CD14-positive monocyte (primary cell): ENCODE results near the gene EYA4. TPM values are rescaled to one million over a fixed set of nuclear protein-coding genes. Genes with fewer than 3 reads are reported as not detected.

Experiments
- DNase-seq, 3 donors: peaks; one replicate each; pipeline ENCODE4 v3.0.0-alpha.2; 2011 to 2022
- H2AFZ ChIP-seq: 2 replicates; pipeline ENCODE4 v1.6.0; 2012; ENCODE audit warnings: mild to moderate bottlenecking, low read depth, low read length, inconsistent platforms; ENCODE audit not compliant: insufficient read depth, poor library complexity, severe bottlenecking
- H3K27ac ChIP-seq, 2 donors: 1 replicate in 1 of 2; 2 replicates in 1 of 2; pipeline ENCODE4 v1.5.1; 2012 to 2013; ENCODE audit warnings: low read length in 2 of 2, control low read depth in 1 of 2, inconsistent platforms in 1 of 2, low read depth in 1 of 2, mild to moderate bottlenecking in 1 of 2
- H3K27me3 ChIP-seq, 2 donors: one replicate each; pipeline versions ENCODE4 v1.6.0 to v1.6.1; 2011 to 2013; ENCODE audit warnings: low read length in 2 of 2; ENCODE audit not compliant: control insufficient read depth in 2 of 2, insufficient read depth in 2 of 2
- H3K36me3 ChIP-seq, 2 donors: replicated peaks in 1 of 2; 1 replicate in 1 of 2; 2 replicates in 1 of 2; pipeline versions ENCODE4 v1.5.1 to v1.6.1; 2012 to 2013; ENCODE audit warnings: low read length in 2 of 2, control low read depth in 1 of 2, inconsistent platforms in 1 of 2, mild to moderate bottlenecking in 1 of 2; ENCODE audit not compliant: insufficient read depth in 2 of 2, control insufficient read depth in 1 of 2
- H3K4me1 ChIP-seq, 2 donors: 1 replicate in 1 of 2; 2 replicates in 1 of 2; pipeline versions ENCODE4 v1.5.1 to v1.6.1; 2012 to 2013; ENCODE audit warnings: low read length in 2 of 2, control low read depth in 1 of 2, inconsistent platforms in 1 of 2, mild to moderate bottlenecking in 1 of 2, moderate library complexity in 1 of 2; ENCODE audit not compliant: insufficient read depth in 2 of 2, control insufficient read depth in 1 of 2
- H3K4me2 ChIP-seq: replicated peaks from 2 replicates; pipeline ENCODE3; 2012; ENCODE audit warnings: low read length, moderate library complexity, mild to moderate bottlenecking; ENCODE audit not compliant: poor library complexity, severe bottlenecking; ENCODE audit errors: extremely low read depth
- H3K4me3 ChIP-seq, 3 experiments: fragments of 200-600 bp in 1 of 3; sonication (generic) in 1 of 3; replicated peaks in 1 of 3; 1 replicate in 2 of 3; 2 replicates in 1 of 3; pipeline ENCODE4 v1.5.1; 2011 to 2013; ENCODE audit warnings: low read length in 3 of 3, mild to moderate bottlenecking in 3 of 3, control low read depth in 2 of 3, low read depth in 2 of 3, inconsistent platforms in 1 of 3, moderate library complexity in 1 of 3
- H3K79me2 ChIP-seq: 2 replicates; pipeline ENCODE4 v1.6.0; 2012; ENCODE audit warnings: mild to moderate bottlenecking, control low read depth, inconsistent platforms, low read length, moderate library complexity; ENCODE audit not compliant: insufficient read depth
- H3K9ac ChIP-seq: 2 replicates; pipeline ENCODE4 v1.6.0; 2017; ENCODE audit warnings: low read length, mild to moderate bottlenecking; ENCODE audit not compliant: insufficient read depth, poor library complexity, severe bottlenecking
- H3K9me3 ChIP-seq, 2 donors: replicated peaks in 1 of 2; 1 replicate in 1 of 2; 2 replicates in 1 of 2; pipeline versions ENCODE4 v1.5.1 to v1.6.1; 2012 to 2013; ENCODE audit warnings: low read length in 2 of 2, control low read depth in 1 of 2; ENCODE audit not compliant: control insufficient read depth in 1 of 2, insufficient read depth in 1 of 2
- H4K20me1 ChIP-seq: 2 replicates; pipeline ENCODE4 v1.6.0; 2012; ENCODE audit warnings: mild to moderate bottlenecking, low read length, control low read depth, moderate library complexity; ENCODE audit not compliant: insufficient read depth
- H3K27ac Mint-ChIP-seq, 7 donors: one replicate each; pipeline ENCODE4 v1.8.0; 2020; ENCODE audit warnings: mild to moderate bottlenecking in 7 of 7, mixed read lengths in 7 of 7, moderate library complexity in 6 of 7, inconsistent platforms in 2 of 7
- H3K27me3 Mint-ChIP-seq, 3 donors: one replicate each; pipeline ENCODE4 v1.8.0; 2021 to 2022; ENCODE audit warnings: low read depth in 3 of 3, mild to moderate bottlenecking in 3 of 3, mixed read lengths in 3 of 3, moderate library complexity in 3 of 3, inconsistent platforms in 1 of 3
- H3K36me3 Mint-ChIP-seq, 2 donors: one replicate each; pipeline ENCODE4 v1.8.0; 2020; ENCODE audit warnings: mixed read lengths in 2 of 2, inconsistent platforms in 1 of 2, mild to moderate bottlenecking in 1 of 2
- H3K4me1 Mint-ChIP-seq: one replicate; pipeline ENCODE4 v1.8.0; 2020; ENCODE audit warnings: mild to moderate bottlenecking, mixed read lengths
- H3K4me3 Mint-ChIP-seq, 2 donors: one replicate each; pipeline ENCODE4 v1.8.0; 2020; ENCODE audit warnings: mild to moderate bottlenecking in 2 of 2, mixed read lengths in 2 of 2, moderate library complexity in 1 of 2
- H3K9me3 Mint-ChIP-seq, 7 donors: one replicate each; pipeline ENCODE4 v1.8.0; 2020 to 2022; ENCODE audit warnings: mixed read lengths in 7 of 7, mild to moderate bottlenecking in 6 of 7, moderate library complexity in 6 of 7, inconsistent platforms in 2 of 7
- WGBS: methylation state at CpG from one replicate; pipeline ENCODE4 v1.1.5; 2013; ENCODE audit warnings: missing lambda C conversion rate; ENCODE audit not compliant: insufficient coverage; 5-methylcytosine and 5-hydroxymethylcytosine counted together
- intact Hi-C, 2 donors: fragments of 100-400 bp; cut with micrococcal nuclease; formaldehyde crosslinking; loops; one replicate each; pipeline versions ENCODE4 v1.15.0 to v1.15.1; 2023
- polyA plus RNA-seq, 3 donors: library from polyadenylated mRNA; depleted of rRNA in 1 of 3; unstranded in 2 of 3; stranded (reverse) in 1 of 3; fragments of 300-500 nt in 2 of 3; fragments of >200 nt in 1 of 3; fragmentation: Illumina TruSeq in 2 of 3; gene quantifications; 1 replicate in 2 of 3; 2 replicates in 1 of 3; pipeline ENCODE4 v1.2.3, GENCODE V29; 2012 to 2021
- TF ChIP-seq, protein P1 (sequence below): fragments of 200-600 bp; IDR thresholded peaks from one replicate; pipeline ENCODE4 v1.8.0; 2022; ENCODE audit warnings: antibody characterized with exemption, mild to moderate bottlenecking

Gene EYA4
- polyA plus RNA-seq, 3 donors: not detected

DNA sequence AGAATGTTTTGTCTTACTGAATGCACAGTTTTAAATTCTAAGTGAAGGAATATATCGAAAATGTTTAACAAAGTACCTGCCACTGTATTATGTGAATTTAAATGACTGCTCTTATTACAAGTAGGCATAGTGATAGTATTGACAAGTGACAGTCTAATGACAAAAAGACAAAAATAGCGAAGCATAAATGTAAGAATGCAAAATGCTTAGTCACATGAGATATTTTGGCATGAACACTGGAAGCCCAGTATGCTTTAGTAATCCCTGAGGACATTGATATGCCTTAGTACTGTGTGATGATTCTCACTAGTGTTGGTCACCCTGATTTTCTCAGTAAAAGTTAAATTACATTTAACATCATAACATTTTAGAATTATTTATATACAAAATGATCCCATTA lies 153.5 kb downstream of the EYA4 start:
- TF ChIP-seq, protein P1, sequence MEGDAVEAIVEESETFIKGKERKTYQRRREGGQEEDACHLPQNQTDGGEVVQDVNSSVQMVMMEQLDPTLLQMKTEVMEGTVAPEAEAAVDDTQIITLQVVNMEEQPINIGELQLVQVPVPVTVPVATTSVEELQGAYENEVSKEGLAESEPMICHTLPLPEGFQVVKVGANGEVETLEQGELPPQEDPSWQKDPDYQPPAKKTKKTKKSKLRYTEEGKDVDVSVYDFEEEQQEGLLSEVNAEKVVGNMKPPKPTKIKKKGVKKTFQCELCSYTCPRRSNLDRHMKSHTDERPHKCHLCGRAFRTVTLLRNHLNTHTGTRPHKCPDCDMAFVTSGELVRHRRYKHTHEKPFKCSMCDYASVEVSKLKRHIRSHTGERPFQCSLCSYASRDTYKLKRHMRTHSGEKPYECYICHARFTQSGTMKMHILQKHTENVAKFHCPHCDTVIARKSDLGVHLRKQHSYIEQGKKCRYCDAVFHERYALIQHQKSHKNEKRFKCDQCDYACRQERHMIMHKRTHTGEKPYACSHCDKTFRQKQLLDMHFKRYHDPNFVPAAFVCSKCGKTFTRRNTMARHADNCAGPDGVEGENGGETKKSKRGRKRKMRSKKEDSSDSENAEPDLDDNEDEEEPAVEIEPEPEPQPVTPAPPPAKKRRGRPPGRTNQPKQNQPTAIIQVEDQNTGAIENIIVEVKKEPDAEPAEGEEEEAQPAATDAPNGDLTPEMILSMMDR: no peak
- Histone ChIP-seq H3K9ac (no peak overlapping the region), H3K4me2 (no peak overlapping the region), H3K36me3 (no peaks in the 10 kb centered on the region), H3K27ac (no peak overlapping the region), H3K79me2 (no peaks in the 10 kb centered on the region), H4K20me1 (no peaks in the 10 kb centered on the region), H3K4me3 (no peak overlapping the region), H3K4me1 (no peaks in the 10 kb centered on the region), H3K9me3 (no peaks in the 10 kb centered on the region), H2AFZ (no peak overlapping the region), H3K27me3 (no peaks in the 10 kb centered on the region)
- intact Hi-C loops: no loop called here
- no peaks in the 10 kb centered on the region for H3K4me1 Mint-ChIP-seq
- no peak overlapping the region for H3K27ac Mint-ChIP-seq
- no peak overlapping the region for H3K4me3 Mint-ChIP-seq
- no peaks in the 10 kb centered on the region for H3K36me3 Mint-ChIP-seq
- no peak for DNase-seq
- H3K27me3 Mint-ChIP-seq: peaks cover 0 to 2% (median 0%) of the 10 kb centered on the region in 3 donors
- 100% methylated on average over 1 of the region's 2 CpGs for WGBS
- peaks cover 0 to 2% (median 0%) of the 10 kb centered on the region in 7 donors for H3K9me3 Mint-ChIP-seq

DNA sequence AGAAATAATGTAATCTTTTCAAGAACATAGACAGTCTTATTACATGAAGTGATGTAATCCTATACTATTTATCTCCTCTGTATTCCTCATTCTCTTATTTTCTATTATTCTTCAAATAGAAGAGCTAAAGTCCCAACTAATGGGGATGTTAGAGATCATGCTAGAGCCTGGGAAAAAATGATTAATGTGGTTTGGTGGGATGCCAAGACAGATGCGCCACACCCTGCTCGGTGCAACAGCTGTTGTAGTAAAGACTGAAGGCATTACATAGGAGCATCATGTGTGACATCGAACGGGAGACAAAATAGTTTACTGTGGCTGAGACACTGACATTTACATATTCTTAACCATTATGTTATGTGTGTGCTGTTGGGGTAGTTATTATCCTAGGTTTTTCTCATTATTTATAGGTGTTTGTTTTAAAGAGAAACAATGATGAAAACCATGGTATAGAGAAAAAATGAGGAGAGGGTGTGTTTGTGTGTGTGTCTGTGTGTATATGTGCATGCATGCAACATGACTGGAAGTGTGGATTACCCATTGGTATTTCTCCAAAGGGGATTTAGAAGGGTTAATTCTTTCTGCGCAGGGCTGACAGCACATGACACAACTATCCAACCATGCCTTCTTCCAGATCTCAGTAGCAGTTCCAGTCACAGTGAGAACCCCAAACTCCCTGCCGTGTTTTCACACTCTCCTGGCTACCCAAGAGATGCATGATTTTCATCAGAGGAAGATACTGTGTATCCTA lies 155.3 kb downstream of the EYA4 start:
- no peaks in the 10 kb centered on the region for H3K36me3 ChIP-seq
- H3K4me1 Mint-ChIP-seq: no peaks in the 10 kb centered on the region
- TF ChIP-seq, protein P1: no peak
- no peak overlapping the region for H3K4me2 ChIP-seq
- no peaks in the 10 kb centered on the region for H3K36me3 Mint-ChIP-seq
- H2AFZ ChIP-seq: no peak overlapping the region
- H3K4me1 ChIP-seq: no peaks in the 10 kb centered on the region
- no peaks in the 10 kb centered on the region for H4K20me1 ChIP-seq
- intact Hi-C loops: no loop called here
- no peak overlapping the region for H3K4me3 ChIP-seq
- H3K27me3 ChIP-seq: no peaks in the 10 kb centered on the region
- no peaks in the 10 kb centered on the region for H3K79me2 ChIP-seq
- no peaks in the 10 kb centered on the region for H3K9me3 ChIP-seq
- H3K4me3 Mint-ChIP-seq: no peak overlapping the region
- no peak overlapping the region for H3K9ac ChIP-seq
- H3K27ac ChIP-seq: no peak overlapping the region
- DNase-seq: no peak
- WGBS: 80% methylated on average over 1 of the region's 6 CpGs
- peaks cover 0 to 2% (median 0%) of the 10 kb centered on the region in 3 donors for H3K27me3 Mint-ChIP-seq
- H3K27ac Mint-ChIP-seq: no peak overlapping the region
- peaks cover 0 to 2% (median 0%) of the 10 kb centered on the region in 7 donors for H3K9me3 Mint-ChIP-seq
